ENCODE results near the gene SH3TC1. TPM values are rescaled to one million over a fixed set of nuclear protein-coding genes. Genes with fewer than 3 reads are reported as not detected.

SH3TC1 gene
- total RNA-seq: 10 to 100 TPM; 11.1 to 18.3 TPM

- DNase-seq (peak; percentile 83), ATAC-seq (peak; percentile 80)
- POLR2A ChIA-PET: no interaction called here
- H3K27me3 Mint-ChIP-seq: no peaks in the 10 kb centered on the region
- CTCF ChIA-PET: interaction anchor here (0.6 to 2.3 kb wide), 3 partner anchors 9 to 1323 kb away, joined by 3 to 11 read pairs (median 4); no protein-coding TSS in a partner anchor
- peak within 1 kb of the TSS; percentile 89 for H3K4me3 Mint-ChIP-seq
- peak within 1 kb of the TSS; percentile 94 for H3K27ac Mint-ChIP-seq
- intact Hi-C loops (cut with DNase I, micrococcal nuclease): loop anchor here in 1 of 2 experiments (1.0 kb wide), 2 partner anchors 29 to 41 kb away; partner anchors contain the start of gene ABLIM2
- H3K4me1 Mint-ChIP-seq: peaks cover 38% of the 10 kb centered on the region
- no peaks in the 10 kb centered on the region for H3K36me3 Mint-ChIP-seq (ENCODE audit: low read depth)
- H3K9me3 Mint-ChIP-seq (ENCODE audit: low read depth): no peaks in the 10 kb centered on the region
Measured at GRCh38 chr4:8198906-8199593, at the start of gene SH3TC1. Gene SH3TC1, plus strand, starts transcription at chr4:8199290. Its CDS starts 5,905 bp downstream, at chr4:8205195.

- intact Hi-C loops (cut with DNase I, micrococcal nuclease): no loop called here
- ChIA-PET POLR2A (no interaction called here), CTCF (no interaction called here)
- H3K9me3 Mint-ChIP-seq (ENCODE audit: low read depth): no peaks in the 10 kb centered on the region
- no peak overlapping the region for H3K4me3 Mint-ChIP-seq
- peaks cover 3% of the 10 kb centered on the region for H3K27me3 Mint-ChIP-seq
- no peak overlapping the region for H3K27ac Mint-ChIP-seq
- DNase-seq (no peak), ATAC-seq (no peak)
- peaks cover under 1% of the 10 kb centered on the region for H3K4me1 Mint-ChIP-seq
- no peaks in the 10 kb centered on the region for H3K36me3 Mint-ChIP-seq (ENCODE audit: low read depth)
Measured at GRCh38 chr4:8149664-8150063, 49.4 kb upstream of the SH3TC1 start.

- Mint-ChIP-seq H3K36me3 (ENCODE audit: low read depth) (no peaks in the 10 kb centered on the region), H3K27ac (no peak overlapping the region), H3K4me3 (no peak overlapping the region), H3K9me3 (ENCODE audit: low read depth) (no peaks in the 10 kb centered on the region), H3K27me3 (peaks cover 3% of the 10 kb centered on the region), H3K4me1 (peaks cover 2% of the 10 kb centered on the region)
- intact Hi-C loops (cut with DNase I, micrococcal nuclease): no loop called here
- POLR2A ChIA-PET: no interaction called here
- CTCF ChIA-PET: interaction anchor here (0.7 kb wide), 1 partner anchor 247 kb away, joined by 3 read pairs; no protein-coding TSS in a partner anchor
- DNase-seq (no peak), ATAC-seq (no peak)
Measured at GRCh38 chr4:8150152-8151090, 48.7 kb upstream of the SH3TC1 start.

GRCh38 chr4:8151165-8151650 is 47.9 kb upstream of the SH3TC1 start:
- H3K27me3 Mint-ChIP-seq: no peaks in the 10 kb centered on the region
- H3K4me1 Mint-ChIP-seq: peaks cover 2% of the 10 kb centered on the region
- CTCF ChIA-PET: interaction anchor here (0.6 to 0.7 kb wide), 2 partner anchors 12 to 246 kb away, joined by 3 read pairs; no protein-coding TSS in a partner anchor
- POLR2A ChIA-PET: no interaction called here
- ATAC-seq: no peak
- H3K9me3 Mint-ChIP-seq (ENCODE audit: low read depth): no peaks in the 10 kb centered on the region
- H3K4me3 Mint-ChIP-seq: no peak overlapping the region
- DNase-seq: no peak
- intact Hi-C loops (cut with DNase I, micrococcal nuclease): no loop called here
- no peaks in the 10 kb centered on the region for H3K36me3 Mint-ChIP-seq (ENCODE audit: low read depth)
- H3K27ac Mint-ChIP-seq: no peak overlapping the region

- ChIA-PET POLR2A (no interaction called here), CTCF (no interaction called here)
- H3K9me3 Mint-ChIP-seq (ENCODE audit: low read depth): no peaks in the 10 kb centered on the region
- H3K36me3 Mint-ChIP-seq (ENCODE audit: low read depth): no peaks in the 10 kb centered on the region
- H3K27me3 Mint-ChIP-seq: peaks cover 4% of the 10 kb centered on the region
- peaks cover 2% of the 10 kb centered on the region for H3K4me1 Mint-ChIP-seq
- ATAC-seq: no peak
- H3K27ac Mint-ChIP-seq: no peak overlapping the region
- DNase-seq: no peak
- intact Hi-C loops (cut with DNase I, micrococcal nuclease): no loop called here
- no peak overlapping the region for H3K4me3 Mint-ChIP-seq
Measured at GRCh38 chr4:8152090-8152864, 46.8 kb upstream of the SH3TC1 start.

GRCh38 chr4:8152865-8153257 is 46.2 kb upstream of the SH3TC1 start:
- Mint-ChIP-seq H3K27ac (no peak overlapping the region), H3K4me1 (peaks cover 5% of the 10 kb centered on the region), H3K36me3 (ENCODE audit: low read depth) (no peaks in the 10 kb centered on the region), H3K4me3 (no peak overlapping the region), H3K27me3 (peaks cover 7% of the 10 kb centered on the region), H3K9me3 (ENCODE audit: low read depth) (no peaks in the 10 kb centered on the region)
- CTCF ChIA-PET: no interaction called here
- POLR2A ChIA-PET: no interaction called here
- intact Hi-C loops (cut with DNase I, micrococcal nuclease): no loop called here
- DNase-seq (no peak), ATAC-seq (no peak)

GRCh38 chr4:8153441-8153840 is 45.6 kb upstream of the SH3TC1 start:
- Mint-ChIP-seq H3K36me3 (ENCODE audit: low read depth) (no peaks in the 10 kb centered on the region), H3K4me3 (no peak overlapping the region), H3K4me1 (peaks cover 5% of the 10 kb centered on the region), H3K27me3 (peaks cover 7% of the 10 kb centered on the region), H3K9me3 (ENCODE audit: low read depth) (no peaks in the 10 kb centered on the region), H3K27ac (no peak overlapping the region)
- intact Hi-C loops (cut with DNase I, micrococcal nuclease): no loop called here
- ChIA-PET CTCF (no interaction called here), POLR2A (no interaction called here)
- DNase-seq: no peak
- ATAC-seq: no peak

- Mint-ChIP-seq H3K27ac (no peak overlapping the region), H3K4me1 (peaks cover 14% of the 10 kb centered on the region), H3K36me3 (ENCODE audit: low read depth) (no peaks in the 10 kb centered on the region), H3K9me3 (ENCODE audit: low read depth) (no peaks in the 10 kb centered on the region), H3K4me3 (no peak overlapping the region), H3K27me3 (peaks cover 7% of the 10 kb centered on the region)
- ATAC-seq (no peak), DNase-seq (peak; percentile 11)
- intact Hi-C loops (cut with DNase I, micrococcal nuclease): loop anchor here (5.0 kb wide), 2 partner anchors 218 to 298 kb away; partner anchors contain the start of gene AFAP1 (in 1 of the 2)
- CTCF ChIA-PET: interaction anchor here (0.7 kb wide), 1 partner anchor 621 kb away, joined by 3 read pairs; no protein-coding TSS in a partner anchor
- POLR2A ChIA-PET: interaction anchor here (0.6 kb wide), 1 partner anchor 324 kb away, joined by 3 read pairs; no protein-coding TSS in a partner anchor
Measured at GRCh38 chr4:8155048-8155447, 44.0 kb upstream of the SH3TC1 start.

- Mint-ChIP-seq H3K4me1 (peaks cover 14% of the 10 kb centered on the region), H3K27me3 (peaks cover 7% of the 10 kb centered on the region), H3K4me3 (no peak overlapping the region), H3K9me3 (ENCODE audit: low read depth) (no peaks in the 10 kb centered on the region), H3K27ac (no peak overlapping the region), H3K36me3 (ENCODE audit: low read depth) (no peaks in the 10 kb centered on the region)
- intact Hi-C loops (cut with DNase I, micrococcal nuclease): loop anchor here (5.0 kb wide), 2 partner anchors 219 to 299 kb away; partner anchors contain the start of gene AFAP1 (in 1 of the 2)
- DNase-seq (no peak), ATAC-seq (no peak)
- CTCF ChIA-PET: no interaction called here
- POLR2A ChIA-PET: interaction anchor here (0.7 kb wide), 1 partner anchor 106 kb away, joined by 4 read pairs; no protein-coding TSS in a partner anchor
Measured at GRCh38 chr4:8155660-8156421, 43.2 kb upstream of the SH3TC1 start.

GRCh38 chr4:8156617-8157016 is 42.5 kb upstream of the SH3TC1 start:
- Mint-ChIP-seq H3K4me3 (no peak overlapping the region), H3K27me3 (peaks cover 7% of the 10 kb centered on the region), H3K27ac (no peak overlapping the region), H3K9me3 (ENCODE audit: low read depth) (no peaks in the 10 kb centered on the region), H3K4me1 (peaks cover 14% of the 10 kb centered on the region), H3K36me3 (ENCODE audit: low read depth) (no peaks in the 10 kb centered on the region)
- ATAC-seq: no peak
- DNase-seq: no peak
- ChIA-PET CTCF (interaction anchor here (0.7 kb wide), 1 partner anchor 264 kb away, joined by 3 read pairs; no protein-coding TSS in a partner anchor), POLR2A (no interaction called here)
- intact Hi-C loops (cut with DNase I, micrococcal nuclease): loop anchor here (5.0 kb wide), 2 partner anchors 219 to 299 kb away; partner anchors contain the start of gene AFAP1 (in 1 of the 2)
